VCaP (cell line): ENCODE measurements around the gene MYCT1.
A peak's percentile ranks its signal among the peaks of the same experiment; 100 is the strongest.
"Not testable (repeated sequence)": the region's sequence is repeated elsewhere in the genome, so short reads cannot be mapped to it uniquely, and the experiment has no call there.

Experiments used
- H3K27ac ChIP-seq: fragments of 450-650 bp; 2 replicates; pipeline ENCODE4 v1.5.1; 2017
- TF ChIP-seq, protein P1 (sequence below): fragments of 450-650 bp; conservative IDR thresholded peaks from 2 replicates; pipeline ENCODE4 v1.5.1; 2017; ENCODE audit warnings: mild to moderate bottlenecking, moderate library complexity

The MYCT1 gene

GRCh38 chr6:152700427-152700826, 2.7 kb downstream of the MYCT1 start:
- TF ChIP-seq, protein P1, sequence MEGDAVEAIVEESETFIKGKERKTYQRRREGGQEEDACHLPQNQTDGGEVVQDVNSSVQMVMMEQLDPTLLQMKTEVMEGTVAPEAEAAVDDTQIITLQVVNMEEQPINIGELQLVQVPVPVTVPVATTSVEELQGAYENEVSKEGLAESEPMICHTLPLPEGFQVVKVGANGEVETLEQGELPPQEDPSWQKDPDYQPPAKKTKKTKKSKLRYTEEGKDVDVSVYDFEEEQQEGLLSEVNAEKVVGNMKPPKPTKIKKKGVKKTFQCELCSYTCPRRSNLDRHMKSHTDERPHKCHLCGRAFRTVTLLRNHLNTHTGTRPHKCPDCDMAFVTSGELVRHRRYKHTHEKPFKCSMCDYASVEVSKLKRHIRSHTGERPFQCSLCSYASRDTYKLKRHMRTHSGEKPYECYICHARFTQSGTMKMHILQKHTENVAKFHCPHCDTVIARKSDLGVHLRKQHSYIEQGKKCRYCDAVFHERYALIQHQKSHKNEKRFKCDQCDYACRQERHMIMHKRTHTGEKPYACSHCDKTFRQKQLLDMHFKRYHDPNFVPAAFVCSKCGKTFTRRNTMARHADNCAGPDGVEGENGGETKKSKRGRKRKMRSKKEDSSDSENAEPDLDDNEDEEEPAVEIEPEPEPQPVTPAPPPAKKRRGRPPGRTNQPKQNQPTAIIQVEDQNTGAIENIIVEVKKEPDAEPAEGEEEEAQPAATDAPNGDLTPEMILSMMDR: no peak
- no peak overlapping the region for H3K27ac ChIP-seq

DNA sequence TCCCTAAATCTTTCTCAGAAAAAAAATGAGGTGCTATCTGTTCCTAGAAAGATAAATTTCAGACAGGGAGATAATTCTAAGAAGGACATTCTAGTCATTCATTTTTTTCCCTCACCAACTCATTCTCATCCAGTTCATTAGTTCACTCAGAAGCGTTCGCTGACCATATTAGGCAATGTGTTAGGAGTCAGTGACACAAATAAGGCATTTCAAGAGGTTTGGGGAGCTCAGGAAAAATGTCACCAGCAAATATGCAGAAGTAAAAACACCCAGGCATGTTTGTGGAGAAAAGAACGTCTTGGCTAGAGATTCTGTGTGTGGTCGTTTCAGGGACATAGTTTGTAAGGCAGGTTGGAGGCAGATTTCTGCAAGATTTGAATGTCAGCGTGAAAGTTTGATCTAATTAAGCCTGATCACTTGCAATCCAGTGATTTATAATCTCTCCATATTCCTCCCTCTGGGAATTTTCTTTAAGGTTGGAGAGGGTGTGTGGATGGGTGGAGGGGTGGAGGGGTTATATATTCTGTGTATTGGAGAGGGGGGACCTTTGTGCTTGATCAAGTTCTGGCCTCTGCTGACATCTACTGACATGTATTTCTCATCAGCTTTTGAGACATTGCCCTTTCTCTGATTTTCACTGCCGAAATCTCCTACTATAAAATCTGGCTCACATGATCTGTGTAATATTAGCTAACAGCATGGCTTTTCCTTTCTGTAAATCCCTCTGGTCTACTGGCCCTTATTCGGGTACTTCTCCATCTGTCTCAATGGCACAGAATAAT, 3.6 kb downstream of the MYCT1 start:
- H3K27ac ChIP-seq: no peak overlapping the region
- TF ChIP-seq, protein P1: peak; percentile 14; the same call in 1 of the 2 replicates

DNA sequence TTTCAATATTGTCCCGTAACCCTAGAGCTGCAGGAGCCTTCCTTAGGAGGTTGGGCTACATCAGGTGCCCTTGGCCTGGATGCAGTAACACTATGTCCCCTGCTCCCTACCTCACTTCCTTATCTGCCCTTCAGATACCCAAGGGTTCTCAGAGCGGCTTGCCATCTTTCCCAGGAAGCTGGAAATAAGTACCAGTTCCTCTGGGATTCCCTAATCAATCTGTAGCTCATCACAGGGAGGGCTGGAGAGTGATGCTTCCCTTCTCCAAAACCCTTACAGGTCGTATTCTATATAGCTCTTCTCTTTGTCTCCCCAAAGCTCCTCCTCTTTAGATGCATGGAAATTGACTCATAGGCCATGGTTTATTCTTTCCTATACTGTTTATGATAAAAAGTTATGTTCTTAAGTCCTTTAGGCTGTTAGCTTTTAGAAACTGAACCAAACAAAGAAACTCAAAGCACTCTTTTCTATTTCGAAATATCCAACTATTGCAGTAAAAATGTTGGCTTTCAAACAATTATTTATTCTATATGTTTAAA, 4.2 kb downstream of the MYCT1 start:
- no peak overlapping the region for H3K27ac ChIP-seq
- TF ChIP-seq, protein P1: no peak

DNA sequence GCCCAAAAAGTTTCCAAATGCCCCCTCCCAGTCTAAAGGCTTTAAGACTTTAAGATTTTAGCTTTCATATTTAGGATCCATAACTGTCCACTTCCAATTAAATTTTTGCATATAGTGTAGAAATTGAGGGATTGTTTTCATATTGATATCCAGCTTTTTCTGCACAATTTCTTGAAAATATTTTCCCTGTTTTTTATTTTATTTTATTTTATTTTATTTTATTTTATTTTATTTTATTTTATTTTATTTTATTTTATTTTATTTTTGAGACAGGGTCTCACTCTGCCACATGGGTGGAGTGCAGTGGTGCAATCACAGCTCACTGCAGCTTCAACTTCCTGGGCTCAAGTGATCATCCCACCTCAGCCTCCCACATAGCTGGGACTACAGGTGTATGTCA, 6.1 kb downstream of the MYCT1 start:
- H3K27ac ChIP-seq: not testable (repeated sequence)

DNA sequence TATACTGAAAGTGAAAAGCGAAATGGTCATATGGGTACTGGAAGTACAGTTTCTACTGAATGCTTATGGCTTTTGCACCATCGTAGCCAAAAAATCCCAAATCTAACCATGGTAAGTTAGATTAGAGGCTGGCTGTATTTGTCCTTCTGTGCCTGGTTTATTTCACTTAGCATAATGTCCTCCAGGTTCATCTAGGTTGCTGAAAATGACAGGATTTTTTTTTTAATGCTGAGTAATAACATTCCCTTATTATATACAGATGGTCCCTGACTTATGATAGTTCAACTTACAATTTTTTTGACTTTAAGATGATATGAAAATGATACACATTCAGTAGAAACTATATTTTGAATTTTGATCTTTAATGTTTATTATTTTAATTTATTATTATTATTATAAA, 7.6 kb downstream of the MYCT1 start:
- H3K27ac ChIP-seq: no peak overlapping the region
- TF ChIP-seq, protein P1: no peak

DNA sequence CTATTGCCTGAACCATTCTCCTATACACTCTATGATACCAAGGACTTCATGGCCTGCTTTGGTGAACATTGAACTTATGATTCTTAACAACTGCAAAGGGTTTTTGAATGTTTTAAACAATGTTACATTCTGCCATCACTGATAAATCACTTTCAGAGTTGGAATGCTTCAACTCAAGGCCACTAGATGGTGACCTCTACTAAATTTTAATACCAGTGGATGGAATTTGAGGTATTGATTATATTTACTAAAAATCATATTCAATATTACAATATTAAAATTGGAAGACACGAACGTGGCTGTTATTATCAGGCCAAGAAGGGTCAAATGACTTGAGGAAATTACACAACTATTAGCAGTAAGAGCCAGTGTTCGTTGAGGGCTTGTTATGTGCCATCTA, 18.6 kb downstream of the MYCT1 start:
- TF ChIP-seq, protein P1: no peak
- no peak overlapping the region for H3K27ac ChIP-seq

DNA sequence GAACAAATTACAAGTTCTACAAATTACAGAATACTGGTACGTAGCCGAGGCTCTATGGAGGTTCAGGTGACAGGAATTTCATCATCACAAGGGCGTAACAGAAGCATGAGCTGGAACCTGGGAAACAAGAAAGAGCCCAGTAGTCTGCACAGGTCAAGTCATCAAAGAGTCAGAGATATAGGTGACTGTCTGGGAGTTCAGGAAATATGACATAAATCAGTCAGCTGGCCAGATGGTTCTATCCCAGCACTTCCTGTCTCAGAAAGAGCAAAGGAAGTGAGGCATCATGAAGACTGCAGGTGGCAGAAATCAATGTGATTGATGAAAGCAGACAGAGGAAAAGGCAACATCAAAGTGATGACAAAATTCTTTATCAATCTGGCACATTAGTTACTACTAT, 23.3 kb downstream of the MYCT1 start:
- no peak overlapping the region for H3K27ac ChIP-seq
- TF ChIP-seq, protein P1: no peak

DNA sequence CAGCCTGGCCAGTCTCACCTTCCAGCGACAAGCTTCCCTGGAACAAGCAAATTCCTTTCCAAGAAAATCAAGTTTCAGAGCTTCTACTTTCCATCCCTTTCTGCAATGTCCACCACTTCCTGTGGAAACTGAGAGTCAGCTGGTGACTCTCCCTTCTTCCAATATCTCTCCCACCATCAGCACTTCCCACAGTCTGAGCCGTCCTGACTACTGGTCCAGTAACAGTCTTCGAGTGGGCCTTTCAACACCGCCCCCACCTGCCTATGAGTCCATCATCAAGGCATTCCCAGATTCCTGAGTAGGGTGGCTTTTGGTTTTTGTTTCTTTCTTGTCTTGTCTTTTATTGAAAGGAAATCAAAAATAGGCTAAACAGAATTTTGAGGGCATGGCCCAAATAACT, 24.3 kb downstream of the MYCT1 start:
- no peak overlapping the region for H3K27ac ChIP-seq
- TF ChIP-seq, protein P1: no peak
